ENCODE measurements around the gene MRPL43.

MRPL43 gene

GRCh38 chr10:100985336-100985735, 2.0 kb downstream of the MRPL43 start:
- FAIRE-seq (no peak), DNase-seq (ENCODE audit: insufficient read length, low spot score) (no peak)
- TF ChIP-seq, protein P1, sequence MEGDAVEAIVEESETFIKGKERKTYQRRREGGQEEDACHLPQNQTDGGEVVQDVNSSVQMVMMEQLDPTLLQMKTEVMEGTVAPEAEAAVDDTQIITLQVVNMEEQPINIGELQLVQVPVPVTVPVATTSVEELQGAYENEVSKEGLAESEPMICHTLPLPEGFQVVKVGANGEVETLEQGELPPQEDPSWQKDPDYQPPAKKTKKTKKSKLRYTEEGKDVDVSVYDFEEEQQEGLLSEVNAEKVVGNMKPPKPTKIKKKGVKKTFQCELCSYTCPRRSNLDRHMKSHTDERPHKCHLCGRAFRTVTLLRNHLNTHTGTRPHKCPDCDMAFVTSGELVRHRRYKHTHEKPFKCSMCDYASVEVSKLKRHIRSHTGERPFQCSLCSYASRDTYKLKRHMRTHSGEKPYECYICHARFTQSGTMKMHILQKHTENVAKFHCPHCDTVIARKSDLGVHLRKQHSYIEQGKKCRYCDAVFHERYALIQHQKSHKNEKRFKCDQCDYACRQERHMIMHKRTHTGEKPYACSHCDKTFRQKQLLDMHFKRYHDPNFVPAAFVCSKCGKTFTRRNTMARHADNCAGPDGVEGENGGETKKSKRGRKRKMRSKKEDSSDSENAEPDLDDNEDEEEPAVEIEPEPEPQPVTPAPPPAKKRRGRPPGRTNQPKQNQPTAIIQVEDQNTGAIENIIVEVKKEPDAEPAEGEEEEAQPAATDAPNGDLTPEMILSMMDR (IDR thresholded peaks at IDR 0.05; ENCODE audit: insufficient read depth, missing control alignments), result no peak

DNA sequence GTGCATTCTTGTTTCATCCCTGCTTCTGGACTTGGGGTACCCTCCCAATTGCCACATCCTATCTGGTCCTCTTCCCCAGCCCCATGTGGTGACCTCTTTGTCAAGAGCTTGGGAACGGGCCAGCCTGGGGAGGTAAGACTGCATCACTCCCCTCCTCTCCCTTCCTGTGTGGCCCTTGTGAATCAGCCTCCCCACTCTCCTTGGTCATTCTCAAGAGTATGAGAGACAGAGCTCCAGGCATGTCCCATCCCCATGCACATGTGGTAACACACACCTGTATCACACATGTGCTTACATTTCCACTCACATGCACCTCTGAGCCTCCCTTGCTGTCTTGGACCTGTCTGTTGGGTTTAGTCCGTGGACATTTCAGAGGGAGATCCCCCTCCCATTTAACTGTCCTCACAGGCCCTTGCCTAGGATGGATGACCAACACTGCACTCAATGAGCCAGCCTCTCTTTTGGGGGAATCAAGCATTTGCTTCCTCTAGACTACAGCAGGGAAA, 2.6 kb downstream of the MRPL43 start:
- TF ChIP-seq, protein P1 (IDR thresholded peaks at IDR 0.05; ENCODE audit: insufficient read depth, missing control alignments), result no peak
- FAIRE-seq, result no peak
- DNase-seq (ENCODE audit: insufficient read length, low spot score), result no peak

GRCh38 chr10:100983868-100984671, 3.2 kb downstream of the MRPL43 start:
- TF ChIP-seq, protein P1 (IDR thresholded peaks at IDR 0.05; ENCODE audit: insufficient read depth, missing control alignments), result no peak
- no peak for FAIRE-seq
- DNase-seq (ENCODE audit: insufficient read length, low spot score), result no peak

DNA sequence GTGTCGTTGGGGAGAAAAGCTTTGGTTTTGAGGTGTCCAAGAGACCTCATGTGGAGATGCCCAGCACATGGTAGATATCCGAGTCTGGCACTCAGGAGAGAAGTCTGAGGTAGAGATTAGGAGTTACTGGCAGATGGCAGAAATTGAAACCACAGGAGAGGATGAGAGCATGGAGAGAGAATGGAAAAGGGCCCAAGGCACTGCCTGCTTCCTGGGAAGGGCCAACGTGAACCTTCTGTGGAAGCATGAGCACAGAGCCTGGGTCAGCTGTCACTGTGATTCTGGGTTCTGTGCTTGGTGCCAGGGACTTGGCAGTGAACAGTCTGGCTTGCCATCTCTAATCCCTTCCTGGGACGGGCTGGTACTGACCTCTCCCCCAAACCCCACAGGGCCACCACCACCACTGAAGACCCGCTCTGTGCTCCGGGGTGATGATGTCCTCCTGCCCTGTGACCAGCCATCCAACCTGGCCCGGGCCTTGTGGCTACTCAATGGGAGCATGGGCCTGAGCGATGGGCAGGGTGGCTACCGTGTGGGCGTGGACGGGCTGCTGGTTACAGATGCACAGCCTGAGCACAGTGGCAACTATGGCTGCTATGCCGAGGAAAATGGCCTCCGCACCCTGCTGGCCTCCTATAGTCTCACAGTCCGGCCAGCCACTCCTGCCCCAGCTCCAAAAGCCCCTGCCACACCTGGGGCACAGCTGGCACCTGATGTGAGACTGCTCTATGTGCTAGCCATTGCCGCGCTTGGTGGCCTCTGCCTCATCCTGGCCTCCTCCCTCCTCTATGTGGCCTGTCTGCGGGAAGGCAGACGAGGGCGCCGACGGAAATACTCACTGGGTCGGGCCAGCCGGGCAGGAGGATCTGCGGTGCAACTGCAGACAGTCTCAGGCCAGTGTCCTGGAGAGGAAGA, 4.1 kb downstream of the MRPL43 start:
- FAIRE-seq, result no peak
- DNase-seq (ENCODE audit: insufficient read length, low spot score), result no peak
- TF ChIP-seq, protein P1 (IDR thresholded peaks at IDR 0.05; ENCODE audit: insufficient read depth, missing control alignments), result no peak

- DNase-seq (ENCODE audit: insufficient read length, low spot score) (no peak), FAIRE-seq (no peak)
- TF ChIP-seq, protein P1 (IDR thresholded peaks at IDR 0.05; ENCODE audit: insufficient read depth, missing control alignments), result no peak
Observed at GRCh38 chr10:100981178-100981772, 6.0 kb downstream of the MRPL43 start.

DNA sequence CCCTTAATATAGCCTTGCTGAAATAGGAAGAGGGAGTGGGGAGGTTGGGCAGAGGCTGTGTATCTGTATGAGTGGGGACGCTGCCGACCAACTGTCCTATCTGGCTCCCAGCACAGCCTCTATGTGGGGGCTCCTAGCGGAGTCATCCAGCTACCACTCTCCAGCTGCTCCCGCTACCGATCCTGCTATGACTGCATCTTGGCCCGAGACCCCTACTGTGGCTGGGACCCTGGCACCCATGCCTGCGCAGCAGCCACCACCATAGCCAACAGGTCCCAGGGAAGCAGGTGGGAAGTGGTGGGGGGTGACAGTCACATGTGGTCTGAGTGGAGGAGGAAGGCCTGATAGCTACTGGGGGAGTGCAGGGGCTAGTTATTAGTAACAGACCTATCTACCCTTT, 6.6 kb downstream of the MRPL43 start:
- TF ChIP-seq, protein P1 (IDR thresholded peaks at IDR 0.05; ENCODE audit: insufficient read depth, missing control alignments), result no peak
- FAIRE-seq, result no peak
- no peak for DNase-seq (ENCODE audit: insufficient read length, low spot score)
